ENCODE results near the gene PPP2R2D. TPM values are rescaled to one million over a fixed set of nuclear protein-coding genes. Genes with fewer than 3 reads are reported as not detected.
A peak's percentile ranks its signal among the peaks of the same experiment; 100 is the strongest.

PPP2R2D gene
- total and polyA plus RNA-seq, 7 donors = 18.4 to 44.0 (median 23.8) TPM

DNA sequence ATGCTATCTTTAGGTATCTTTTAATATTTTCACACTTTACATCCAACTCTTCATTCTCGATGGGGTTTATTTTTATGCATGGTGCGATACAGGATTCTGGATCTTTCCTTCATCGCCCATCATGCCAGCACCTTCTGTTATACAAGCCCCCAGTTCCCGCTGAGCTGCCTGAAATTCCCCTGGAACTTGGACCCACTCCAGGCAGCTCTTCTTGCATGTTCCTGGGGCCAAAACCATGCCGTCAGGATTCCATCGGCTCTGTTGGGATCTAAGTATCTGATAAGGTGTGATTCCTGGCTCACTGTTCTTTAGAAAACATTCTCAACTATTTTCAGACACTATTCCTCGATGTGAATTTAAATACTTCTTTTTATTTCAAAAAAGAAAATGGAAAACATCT, 40.5 kb upstream of the PPP2R2D start:
- WGBS, 2 donors = 83 to 87% methylated on average over 7 of the region's 7 CpGs
- Histone ChIP-seq H3K4me1 (no peaks in the 10 kb centered on the region), H3K4me3 (no peak overlapping the region), H3K36me3 (no peaks in the 10 kb centered on the region), H3K27me3 (peaks cover 0 to 32% (median 0%) of the 10 kb centered on the region in 3 donors), H3K27ac (no peak overlapping the region), H3K9me3 (no peaks in the 10 kb centered on the region)
- TF ChIP-seq POLR2A (IDR thresholded peaks at IDR 0.05) (no peak), EP300 (IDR thresholded peaks at IDR 0.05) (no peak), POLR2AphosphoS5 (IDR thresholded peaks at IDR 0.05) (no peak)
- TF ChIP-seq, protein P1, sequence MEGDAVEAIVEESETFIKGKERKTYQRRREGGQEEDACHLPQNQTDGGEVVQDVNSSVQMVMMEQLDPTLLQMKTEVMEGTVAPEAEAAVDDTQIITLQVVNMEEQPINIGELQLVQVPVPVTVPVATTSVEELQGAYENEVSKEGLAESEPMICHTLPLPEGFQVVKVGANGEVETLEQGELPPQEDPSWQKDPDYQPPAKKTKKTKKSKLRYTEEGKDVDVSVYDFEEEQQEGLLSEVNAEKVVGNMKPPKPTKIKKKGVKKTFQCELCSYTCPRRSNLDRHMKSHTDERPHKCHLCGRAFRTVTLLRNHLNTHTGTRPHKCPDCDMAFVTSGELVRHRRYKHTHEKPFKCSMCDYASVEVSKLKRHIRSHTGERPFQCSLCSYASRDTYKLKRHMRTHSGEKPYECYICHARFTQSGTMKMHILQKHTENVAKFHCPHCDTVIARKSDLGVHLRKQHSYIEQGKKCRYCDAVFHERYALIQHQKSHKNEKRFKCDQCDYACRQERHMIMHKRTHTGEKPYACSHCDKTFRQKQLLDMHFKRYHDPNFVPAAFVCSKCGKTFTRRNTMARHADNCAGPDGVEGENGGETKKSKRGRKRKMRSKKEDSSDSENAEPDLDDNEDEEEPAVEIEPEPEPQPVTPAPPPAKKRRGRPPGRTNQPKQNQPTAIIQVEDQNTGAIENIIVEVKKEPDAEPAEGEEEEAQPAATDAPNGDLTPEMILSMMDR (IDR thresholded peaks at IDR 0.05) = no peak
- DNase-seq = peak; percentile 32
- intact Hi-C loops (cut with DNase I) = no loop called here

DNA sequence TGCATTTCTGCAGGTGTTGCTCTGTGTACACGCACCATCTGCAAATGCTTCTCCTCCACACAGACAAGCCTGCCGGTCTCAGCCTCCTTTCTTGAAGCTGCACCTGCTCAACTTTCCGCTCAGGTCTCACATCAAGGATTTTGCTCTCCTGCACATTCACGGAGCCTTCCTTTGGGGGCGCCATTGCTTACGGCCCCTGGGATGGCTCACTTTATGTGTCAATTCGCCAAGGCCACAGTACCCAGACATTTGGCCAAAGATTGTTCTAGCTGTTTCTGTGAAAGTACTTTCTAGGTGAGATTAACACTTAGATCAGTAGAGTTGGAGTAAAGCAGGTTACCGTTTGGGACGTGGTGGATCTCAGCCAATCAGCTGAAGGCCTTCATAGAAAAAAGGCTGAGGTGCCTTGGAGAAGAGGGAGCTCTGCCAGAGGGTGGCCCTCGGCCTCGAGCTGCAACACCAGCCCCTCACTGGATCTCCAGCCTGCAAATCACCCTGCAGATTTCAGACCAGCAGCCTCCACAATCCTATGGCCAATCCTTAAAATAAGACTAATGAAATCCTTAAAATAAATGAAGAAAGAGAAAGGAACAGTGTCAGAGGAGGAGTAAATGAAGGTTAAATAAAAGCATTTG, 39.9 kb upstream of the PPP2R2D start:
- Histone ChIP-seq H3K4me3 (no peak overlapping the region), H3K9me3 (no peaks in the 10 kb centered on the region), H3K27ac (no peak overlapping the region), H3K36me3 (no peaks in the 10 kb centered on the region), H3K27me3 (peaks cover 0 to 26% (median 0%) of the 10 kb centered on the region in 3 donors), H3K4me1 (no peaks in the 10 kb centered on the region)
- WGBS, 2 donors = 39 to 46% methylated on average over 11 of the region's 11 CpGs
- DNase-seq = peak; percentile 29
- intact Hi-C loops (cut with DNase I) = no loop called here
- no peak for TF ChIP-seq POLR2A (IDR thresholded peaks at IDR 0.05)
- TF ChIP-seq POLR2AphosphoS5 (IDR thresholded peaks at IDR 0.05) = no peak
- TF ChIP-seq EP300 (IDR thresholded peaks at IDR 0.05) = no peak
- TF ChIP-seq, protein P1 (IDR thresholded peaks at IDR 0.05) = no peak

DNA sequence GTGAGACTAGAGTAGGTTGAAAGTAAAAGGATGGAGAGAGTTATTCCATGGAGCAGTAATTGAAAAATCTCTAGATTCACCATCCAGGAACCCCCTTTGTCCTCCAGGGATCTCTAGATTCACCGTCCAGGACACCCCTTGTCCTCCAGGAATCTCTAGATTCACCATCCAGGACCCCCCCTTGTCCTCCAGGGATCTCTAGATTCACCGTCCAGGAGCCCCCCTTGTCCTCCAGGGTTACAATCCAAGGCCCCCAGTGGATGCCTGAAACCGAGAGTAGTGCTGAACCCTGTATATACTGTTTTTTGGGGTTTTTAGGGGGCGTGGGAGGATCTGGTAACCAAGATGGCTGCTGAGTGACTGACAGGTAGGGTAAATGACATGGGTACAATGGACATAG, 38.3 kb upstream of the PPP2R2D start:
- 68 to 75% methylated on average over 4 of the region's 4 CpGs for WGBS, 2 donors
- intact Hi-C loops (cut with DNase I) = no loop called here
- no peaks in the 10 kb centered on the region for H3K4me1 ChIP-seq
- no peak overlapping the region for H3K27ac ChIP-seq
- no peaks in the 10 kb centered on the region for H3K36me3 ChIP-seq
- no peaks in the 10 kb centered on the region for H3K9me3 ChIP-seq
- H3K27me3 ChIP-seq = peaks cover 0 to 14% (median 0%) of the 10 kb centered on the region in 3 donors
- no peak overlapping the region for H3K4me3 ChIP-seq
- TF ChIP-seq, protein P1 (IDR thresholded peaks at IDR 0.05) = no peak
- TF ChIP-seq EP300 (IDR thresholded peaks at IDR 0.05) = no peak
- TF ChIP-seq POLR2A (IDR thresholded peaks at IDR 0.05) = no peak
- no peak for TF ChIP-seq POLR2AphosphoS5 (IDR thresholded peaks at IDR 0.05)
- peak; percentile 40 for DNase-seq

DNA sequence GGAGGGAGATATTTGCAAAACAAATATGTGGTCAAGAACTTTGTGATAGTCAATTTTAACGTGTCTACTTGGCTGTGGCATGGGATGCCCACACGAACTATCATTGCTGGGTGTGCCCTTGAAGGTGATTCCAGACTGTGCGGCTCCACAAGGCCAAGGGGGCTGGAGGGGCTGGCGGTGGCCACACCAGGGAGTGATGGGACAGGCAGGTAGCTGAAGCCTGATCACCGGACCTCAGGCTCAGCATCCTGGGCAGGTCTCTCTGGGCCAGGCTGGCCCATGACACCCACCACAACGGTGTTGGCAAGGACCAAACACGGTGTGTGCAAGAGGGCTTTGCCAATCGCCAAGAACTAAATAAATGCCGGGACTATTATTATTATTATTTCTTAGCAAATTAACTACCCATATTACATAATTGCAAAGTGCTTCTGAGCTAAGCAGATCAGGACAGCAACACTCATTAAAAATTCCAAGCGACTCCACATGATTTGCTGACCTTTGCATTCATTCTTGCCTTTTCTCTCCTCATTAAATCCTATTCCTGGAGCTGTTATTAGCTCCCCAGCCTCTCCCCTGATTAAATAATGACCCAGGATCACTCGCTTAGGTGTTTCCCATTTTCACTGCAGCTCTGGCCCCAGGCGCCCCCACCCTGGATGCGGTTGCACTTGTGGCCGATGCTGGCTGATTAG, 35.4 kb upstream of the PPP2R2D start:
- Histone ChIP-seq H3K9me3 (no peaks in the 10 kb centered on the region), H3K27ac (no peak overlapping the region), H3K4me1 (no peaks in the 10 kb centered on the region), H3K27me3 (peaks cover 0 to 11% (median 0%) of the 10 kb centered on the region in 3 donors), H3K36me3 (no peaks in the 10 kb centered on the region), H3K4me3 (no peak overlapping the region)
- 70 to 77% methylated on average over 14 of the region's 14 CpGs for WGBS, 2 donors
- TF ChIP-seq, protein P1 (IDR thresholded peaks at IDR 0.05) = no peak
- TF ChIP-seq EP300 (IDR thresholded peaks at IDR 0.05) (no peak), POLR2A (IDR thresholded peaks at IDR 0.05) (no peak), POLR2AphosphoS5 (IDR thresholded peaks at IDR 0.05) (no peak)
- intact Hi-C loops (cut with DNase I) = no loop called here
- peak; percentile 38 for DNase-seq
